Measurements from ENCODE around the gene RELA. TPM values are rescaled to one million over a fixed set of nuclear protein-coding genes. Genes with fewer than 3 reads are reported as not detected.

Gene RELA
- total RNA-seq, 2 donors from 2014 or later, result 302 to 378 TPM

- Mint-ChIP-seq H3K4me1 (peaks cover 27% of the 10 kb centered on the region), H3K36me3 (ENCODE audit: low read depth) (peaks cover 3% of the 10 kb centered on the region), H3K27me3 (no peaks in the 10 kb centered on the region), H3K4me3 (peak overlapping the region; percentile 98), H3K27ac (peak overlapping the region; percentile 98)
- no peak for ATAC-seq
- no peak for DNase-seq
- no peaks in the 10 kb centered on the region for H3K9me3 ChIP-seq (ENCODE audit: control insufficient read depth, low read length, poor library complexity, severe bottlenecking)
Observed at GRCh38 chr11:65615950-65616574, 46.7 kb downstream of the RELA start.

DNA sequence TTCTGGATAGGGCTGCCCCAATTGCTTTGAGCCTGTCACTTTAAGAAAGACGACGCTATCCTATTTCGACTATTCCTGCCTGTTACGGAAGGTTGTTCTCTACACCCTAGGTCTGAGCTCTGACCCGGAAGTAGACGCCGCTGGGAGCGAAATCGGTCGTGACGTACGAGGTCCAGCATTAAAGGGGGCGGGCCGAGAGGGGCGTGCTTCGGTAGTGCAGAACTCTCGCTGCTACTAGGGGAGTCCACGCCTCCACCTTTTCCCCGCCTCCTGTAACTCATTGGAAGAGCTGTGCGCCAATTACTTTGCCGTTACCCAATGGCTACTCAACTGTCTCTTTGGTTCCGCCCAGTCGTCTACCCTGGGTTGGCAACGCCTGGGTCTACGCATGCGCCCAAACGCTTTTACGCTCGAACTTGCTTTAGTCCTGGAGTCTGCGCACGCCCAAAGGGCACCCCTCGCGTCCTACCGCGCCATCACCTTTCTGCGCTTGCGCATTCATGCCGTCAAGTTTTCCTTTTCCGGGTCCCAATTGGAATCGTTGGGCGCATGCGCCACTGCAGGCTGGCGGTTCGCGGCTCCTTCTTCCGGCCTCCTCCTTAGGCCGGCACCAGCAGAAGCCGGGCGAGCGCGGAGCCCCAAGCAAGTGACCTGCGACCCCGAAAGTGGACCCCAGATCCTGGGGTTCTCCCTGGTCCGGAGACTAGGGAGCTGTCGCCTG, 47.3 kb downstream of the RELA start, which contains the start of gene PCNX3:
Gene PCNX3 (plus strand): TSS at position 548 of the 721 bp plus-strand sequence. CDS start 536 bp downstream, outside the sequence.
- H3K9me3 ChIP-seq (ENCODE audit: control insufficient read depth, low read length, poor library complexity, severe bottlenecking), result no peaks in the 10 kb centered on the region
- peak within 1 kb of the TSS; percentile 98 for H3K4me3 Mint-ChIP-seq
- H3K27me3 Mint-ChIP-seq, result no peaks in the 10 kb centered on the region
- H3K27ac Mint-ChIP-seq, result peak within 1 kb of the TSS; percentile 98
- ATAC-seq (peak; percentile 88), DNase-seq (peak; percentile 98 to 100 (median 99))
- peaks cover 3% of the 10 kb centered on the region for H3K36me3 Mint-ChIP-seq (ENCODE audit: low read depth)
- H3K4me1 Mint-ChIP-seq, result peaks cover 32% of the 10 kb centered on the region

GRCh38 chr11:65613091-65613928, 49.4 kb downstream of the RELA start:
- Mint-ChIP-seq H3K36me3 (ENCODE audit: low read depth) (peaks cover 3% of the 10 kb centered on the region), H3K27me3 (no peaks in the 10 kb centered on the region), H3K4me3 (peak overlapping the region; percentile 98), H3K27ac (peak overlapping the region; percentile 98), H3K4me1 (peaks cover 44% of the 10 kb centered on the region)
- H3K9me3 ChIP-seq (ENCODE audit: control insufficient read depth, low read length, poor library complexity, severe bottlenecking), result no peaks in the 10 kb centered on the region
- no peak for DNase-seq
- no peak for ATAC-seq

GRCh38 chr11:65612691-65613090, 50.0 kb downstream of the RELA start:
- no peak for ATAC-seq
- Mint-ChIP-seq H3K27ac (peak overlapping the region; percentile 94), H3K36me3 (ENCODE audit: low read depth) (peaks cover 3% of the 10 kb centered on the region), H3K27me3 (no peaks in the 10 kb centered on the region), H3K4me3 (peak overlapping the region; percentile 98), H3K4me1 (peaks cover 42% of the 10 kb centered on the region)
- no peaks in the 10 kb centered on the region for H3K9me3 ChIP-seq (ENCODE audit: control insufficient read depth, low read length, poor library complexity, severe bottlenecking)
- DNase-seq, result no peak

GRCh38 chr11:65611758-65612603, 50.7 kb downstream of the RELA start:
- peak overlapping the region; percentile 94 for H3K27ac Mint-ChIP-seq
- no peaks in the 10 kb centered on the region for H3K9me3 ChIP-seq (ENCODE audit: control insufficient read depth, low read length, poor library complexity, severe bottlenecking)
- peaks cover 39% of the 10 kb centered on the region for H3K4me1 Mint-ChIP-seq
- H3K27me3 Mint-ChIP-seq, result no peaks in the 10 kb centered on the region
- no peak for DNase-seq
- peak overlapping the region; percentile 98 for H3K4me3 Mint-ChIP-seq
- ATAC-seq, result no peak
- peaks cover 3% of the 10 kb centered on the region for H3K36me3 Mint-ChIP-seq (ENCODE audit: low read depth)

DNA sequence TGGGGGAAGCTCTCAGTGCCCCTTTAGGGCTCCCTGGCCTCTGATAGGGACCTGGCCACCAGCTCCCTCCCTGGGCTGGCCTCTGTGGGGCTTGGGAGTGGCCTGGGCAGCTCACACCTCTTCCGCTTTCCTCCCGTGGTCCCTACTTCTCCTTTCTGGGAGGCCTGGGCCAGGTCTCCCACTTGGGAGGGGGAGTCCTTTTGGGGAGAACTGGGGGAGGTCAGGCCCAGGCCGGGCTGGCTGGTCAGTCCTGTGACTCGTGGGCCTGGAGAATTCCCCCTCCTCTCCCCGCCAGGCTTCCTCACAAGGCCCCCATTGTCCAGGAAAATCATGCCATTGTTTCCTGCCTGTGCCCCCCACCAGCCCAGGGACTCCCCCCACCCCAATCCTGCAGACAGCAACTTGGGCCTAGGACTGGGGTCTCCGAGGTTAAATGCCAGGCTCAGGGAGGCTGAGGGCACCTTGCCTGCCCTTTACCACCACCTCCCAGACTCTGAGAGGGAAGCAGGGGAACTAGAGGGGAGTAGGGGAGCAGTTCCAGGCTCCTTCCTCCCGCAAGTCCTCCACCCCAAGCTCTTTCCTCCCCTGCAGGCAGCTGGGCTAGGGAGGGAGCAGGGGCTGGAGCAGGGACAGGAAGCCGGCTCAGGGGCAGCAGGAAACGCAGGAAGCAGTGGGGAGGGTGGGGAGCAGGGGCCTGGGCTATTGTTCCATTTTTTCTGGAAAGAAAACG, 51.5 kb downstream of the RELA start:
- Mint-ChIP-seq H3K27ac (peak overlapping the region; percentile 94), H3K4me1 (peaks cover 33% of the 10 kb centered on the region), H3K4me3 (peak overlapping the region; percentile 98), H3K36me3 (ENCODE audit: low read depth) (no peaks in the 10 kb centered on the region), H3K27me3 (no peaks in the 10 kb centered on the region)
- ATAC-seq (no peak), DNase-seq (no peak)
- H3K9me3 ChIP-seq (ENCODE audit: control insufficient read depth, low read length, poor library complexity, severe bottlenecking), result no peaks in the 10 kb centered on the region

GRCh38 chr11:65610404-65610803, 52.3 kb downstream of the RELA start:
- peaks cover 33% of the 10 kb centered on the region for H3K4me1 Mint-ChIP-seq
- DNase-seq (no peak), ATAC-seq (no peak)
- H3K27ac Mint-ChIP-seq, result peak overlapping the region; percentile 94
- peak overlapping the region; percentile 7 for H3K4me3 Mint-ChIP-seq
- no peaks in the 10 kb centered on the region for H3K27me3 Mint-ChIP-seq
- no peaks in the 10 kb centered on the region for H3K36me3 Mint-ChIP-seq (ENCODE audit: low read depth)
- H3K9me3 ChIP-seq (ENCODE audit: control insufficient read depth, low read length, poor library complexity, severe bottlenecking), result no peaks in the 10 kb centered on the region

- Mint-ChIP-seq H3K4me1 (peaks cover 33% of the 10 kb centered on the region), H3K4me3 (peak overlapping the region; percentile 36), H3K27me3 (no peaks in the 10 kb centered on the region), H3K27ac (peak overlapping the region; percentile 94), H3K36me3 (ENCODE audit: low read depth) (no peaks in the 10 kb centered on the region)
- H3K9me3 ChIP-seq (ENCODE audit: control insufficient read depth, low read length, poor library complexity, severe bottlenecking), result no peaks in the 10 kb centered on the region
- DNase-seq, result no peak
- ATAC-seq, result no peak
Observed at GRCh38 chr11:65609665-65610064, 53.1 kb downstream of the RELA start.

- no peak overlapping the region for H3K27ac Mint-ChIP-seq
- no peak overlapping the region for H3K4me3 Mint-ChIP-seq
- ATAC-seq, result no peak
- DNase-seq, result no peak
- no peaks in the 10 kb centered on the region for H3K9me3 ChIP-seq (ENCODE audit: control insufficient read depth, low read length, poor library complexity, severe bottlenecking)
- H3K27me3 Mint-ChIP-seq, result no peaks in the 10 kb centered on the region
- peaks cover 33% of the 10 kb centered on the region for H3K4me1 Mint-ChIP-seq
- no peaks in the 10 kb centered on the region for H3K36me3 Mint-ChIP-seq (ENCODE audit: low read depth)
Observed at GRCh38 chr11:65609229-65609628, 53.5 kb downstream of the RELA start.

GRCh38 chr11:65607614-65608426, 54.9 kb downstream of the RELA start:
- Mint-ChIP-seq H3K36me3 (ENCODE audit: low read depth) (no peaks in the 10 kb centered on the region), H3K4me3 (no peak overlapping the region), H3K4me1 (peaks cover 28% of the 10 kb centered on the region), H3K27ac (peak overlapping the region; percentile 65), H3K27me3 (no peaks in the 10 kb centered on the region)
- ATAC-seq (no peak), DNase-seq (no peak)
- no peaks in the 10 kb centered on the region for H3K9me3 ChIP-seq (ENCODE audit: control insufficient read depth, low read length, poor library complexity, severe bottlenecking)

DNA sequence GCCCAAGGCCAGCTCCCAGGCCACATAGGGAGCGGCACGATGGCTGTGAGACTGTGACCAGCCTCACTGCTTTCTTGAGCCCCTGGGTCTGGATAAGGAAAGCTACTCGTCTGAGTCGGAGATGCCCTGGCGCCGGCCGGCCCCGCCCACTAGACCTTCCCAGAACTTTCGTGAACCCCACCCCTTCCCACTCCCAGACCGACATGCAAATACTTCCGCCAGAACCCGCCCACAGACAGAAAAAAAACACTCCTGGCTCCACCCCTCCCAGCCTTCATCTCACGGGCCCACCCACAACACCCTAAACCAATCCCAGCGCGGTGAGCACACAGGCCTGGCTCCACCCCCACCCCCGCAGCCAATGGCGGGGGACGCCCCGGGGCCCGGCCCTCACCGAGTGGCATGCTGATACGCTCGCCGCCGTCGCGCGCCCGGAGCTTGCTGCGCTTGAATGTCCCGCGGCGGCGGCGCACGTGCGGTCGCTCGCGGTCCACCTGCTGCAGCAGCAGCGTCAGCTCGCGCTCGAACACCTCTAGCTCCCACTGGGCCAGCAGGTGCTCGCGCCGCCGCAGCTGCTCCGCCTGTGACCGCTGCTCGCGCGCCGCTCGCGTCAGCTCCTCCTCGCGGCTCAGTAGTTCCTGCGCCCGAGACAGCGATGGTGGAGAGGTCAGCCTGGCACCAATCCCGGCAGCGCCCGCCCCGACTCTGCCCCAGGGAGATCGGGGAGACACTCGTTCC, 55.7 kb downstream of the RELA start:
- peak; percentile 65 for ATAC-seq
- DNase-seq, result no peak
- Mint-ChIP-seq H3K36me3 (ENCODE audit: low read depth) (no peaks in the 10 kb centered on the region), H3K4me3 (no peak overlapping the region), H3K27ac (peak overlapping the region; percentile 56), H3K27me3 (no peaks in the 10 kb centered on the region), H3K4me1 (peaks cover 23% of the 10 kb centered on the region)
- H3K9me3 ChIP-seq (ENCODE audit: control insufficient read depth, low read length, poor library complexity, severe bottlenecking), result no peaks in the 10 kb centered on the region
